ENCODE data around the gene RPL37.

DNA sequence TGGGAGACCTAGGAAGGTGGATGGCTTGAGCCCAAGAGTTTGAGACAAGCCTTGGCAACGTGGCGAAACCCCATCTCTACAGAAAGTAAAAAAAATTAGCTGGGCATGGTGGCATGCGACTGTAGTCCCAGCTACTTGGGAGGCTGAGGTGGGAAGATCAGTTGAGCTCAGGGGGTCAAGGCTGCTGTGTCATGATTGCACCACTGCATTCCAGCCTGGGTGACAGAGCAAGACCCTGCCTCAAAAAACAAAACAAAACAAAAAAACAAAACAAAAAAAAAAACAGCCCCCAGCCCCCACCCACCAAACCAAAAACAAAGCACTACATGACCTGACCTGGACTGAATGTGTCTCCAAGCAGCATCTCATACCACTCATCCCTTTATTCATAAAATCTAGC is 40.9 kb upstream of the RPL37 start:
- TF ChIP-seq CTCF (IDR thresholded peaks at IDR 0.05) (no peak), POLR2AphosphoS5 (IDR thresholded peaks at IDR 0.05) (no peak)
